ENCODE measurements around the gene DDX49.
"Not testable (repeated sequence)": the region's sequence is repeated elsewhere in the genome, so short reads cannot be mapped to it uniquely, and the experiment has no call there.

DDX49 gene

DNA sequence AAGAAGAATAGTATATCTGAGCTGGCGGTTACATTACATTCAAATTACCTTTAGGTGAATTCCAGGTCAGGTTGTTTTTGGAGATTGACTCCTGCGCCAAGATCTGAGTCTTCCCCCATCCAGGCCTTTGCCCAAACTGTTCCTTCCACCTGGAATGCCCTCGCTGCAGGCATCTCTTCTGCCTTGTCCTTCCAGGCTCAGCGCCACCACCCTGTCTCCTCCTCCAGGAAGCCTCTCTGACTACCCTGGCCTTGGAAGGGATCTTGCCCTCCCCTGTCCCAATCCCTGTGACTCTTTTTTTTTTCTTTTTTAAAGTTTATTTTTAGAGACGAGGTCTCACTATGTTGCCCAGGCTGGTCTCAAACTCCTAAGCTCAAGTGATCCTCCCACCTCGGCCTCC is 23.2 kb downstream of the DDX49 start:
- DNase-seq: no peak

DNA sequence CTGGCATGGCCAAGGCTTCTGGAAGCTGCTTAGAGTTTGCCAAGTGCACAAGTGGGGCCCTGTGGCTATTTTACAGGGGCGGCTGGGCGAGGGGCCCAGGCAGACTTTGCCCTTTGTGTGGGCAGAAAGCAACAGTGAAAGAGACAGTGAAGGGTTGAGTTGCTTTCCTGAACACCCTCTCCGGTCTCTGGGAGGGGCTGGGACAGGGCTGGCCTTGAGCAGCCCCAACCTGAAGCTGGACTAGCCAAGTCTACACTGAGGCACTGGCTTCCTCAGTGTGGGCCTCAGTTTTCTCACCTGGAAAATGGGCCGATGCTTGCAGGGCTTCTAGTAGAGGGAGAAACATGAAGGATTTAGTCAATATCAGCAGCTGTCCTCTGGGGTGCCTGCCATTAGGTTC is 23.9 kb downstream of the DDX49 start:
- DNase-seq: no peak

DNA sequence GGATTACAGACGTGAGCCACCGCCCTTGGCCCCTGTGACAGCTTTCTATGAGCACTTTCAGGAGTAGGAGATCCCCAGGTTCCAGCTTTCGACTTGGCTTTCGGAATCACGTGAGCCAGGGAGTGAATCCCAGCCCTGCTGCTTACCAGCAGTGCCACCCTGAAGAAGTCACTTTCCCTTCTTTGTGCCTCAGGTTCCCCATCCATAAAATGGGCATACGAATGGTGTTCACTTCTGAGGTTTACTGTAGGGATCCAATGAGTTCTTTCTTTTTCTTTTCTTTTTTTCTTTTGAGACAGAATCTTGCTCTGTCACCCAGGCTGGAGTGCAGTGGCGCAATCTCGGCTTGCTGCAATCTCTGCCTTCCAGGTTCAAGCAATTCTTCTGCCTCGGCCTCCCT is 25.8 kb downstream of the DDX49 start:
- no peak for DNase-seq

DNA sequence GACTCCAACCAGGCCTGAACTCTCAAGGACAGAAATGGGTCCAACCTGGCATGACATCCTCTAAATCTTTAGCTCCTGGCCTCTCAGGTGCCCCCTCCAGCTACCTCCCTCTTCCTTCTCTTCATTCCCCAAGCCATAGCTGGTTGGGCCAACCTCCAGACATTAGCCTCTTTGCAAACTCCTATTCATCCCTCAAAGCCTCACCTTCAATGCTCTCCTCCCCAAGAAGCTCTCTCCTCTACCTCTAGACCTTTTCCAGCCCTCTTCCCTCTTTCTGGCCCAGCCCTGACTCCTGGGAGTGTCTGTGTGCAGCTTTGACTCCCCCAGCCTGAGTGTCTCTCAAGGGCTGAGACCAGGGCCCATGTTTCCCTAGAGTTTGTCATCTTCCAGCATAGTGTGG is 26.8 kb downstream of the DDX49 start:
- DNase-seq: no peak

DNA sequence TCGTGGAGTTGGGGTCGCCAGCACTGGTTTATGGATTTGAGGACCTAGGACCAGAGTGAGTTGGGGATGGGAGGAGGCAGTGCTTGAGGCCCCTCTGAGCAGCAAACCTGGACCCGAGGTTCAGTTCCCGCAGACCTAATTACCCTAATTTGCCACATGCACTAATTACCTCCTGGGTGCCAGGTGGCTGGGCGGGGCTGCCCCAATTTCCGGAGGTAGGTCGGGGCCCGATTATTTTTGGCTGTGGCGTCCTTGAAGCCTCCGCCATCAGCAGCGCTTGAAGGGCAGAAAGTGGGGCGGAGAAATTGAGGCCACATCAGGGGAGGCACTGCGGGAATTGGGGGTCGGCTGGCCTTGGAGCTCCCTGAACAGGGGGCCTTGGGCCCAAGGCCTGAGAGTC is 27.4 kb downstream of the DDX49 start:
- no peak for DNase-seq

DNA sequence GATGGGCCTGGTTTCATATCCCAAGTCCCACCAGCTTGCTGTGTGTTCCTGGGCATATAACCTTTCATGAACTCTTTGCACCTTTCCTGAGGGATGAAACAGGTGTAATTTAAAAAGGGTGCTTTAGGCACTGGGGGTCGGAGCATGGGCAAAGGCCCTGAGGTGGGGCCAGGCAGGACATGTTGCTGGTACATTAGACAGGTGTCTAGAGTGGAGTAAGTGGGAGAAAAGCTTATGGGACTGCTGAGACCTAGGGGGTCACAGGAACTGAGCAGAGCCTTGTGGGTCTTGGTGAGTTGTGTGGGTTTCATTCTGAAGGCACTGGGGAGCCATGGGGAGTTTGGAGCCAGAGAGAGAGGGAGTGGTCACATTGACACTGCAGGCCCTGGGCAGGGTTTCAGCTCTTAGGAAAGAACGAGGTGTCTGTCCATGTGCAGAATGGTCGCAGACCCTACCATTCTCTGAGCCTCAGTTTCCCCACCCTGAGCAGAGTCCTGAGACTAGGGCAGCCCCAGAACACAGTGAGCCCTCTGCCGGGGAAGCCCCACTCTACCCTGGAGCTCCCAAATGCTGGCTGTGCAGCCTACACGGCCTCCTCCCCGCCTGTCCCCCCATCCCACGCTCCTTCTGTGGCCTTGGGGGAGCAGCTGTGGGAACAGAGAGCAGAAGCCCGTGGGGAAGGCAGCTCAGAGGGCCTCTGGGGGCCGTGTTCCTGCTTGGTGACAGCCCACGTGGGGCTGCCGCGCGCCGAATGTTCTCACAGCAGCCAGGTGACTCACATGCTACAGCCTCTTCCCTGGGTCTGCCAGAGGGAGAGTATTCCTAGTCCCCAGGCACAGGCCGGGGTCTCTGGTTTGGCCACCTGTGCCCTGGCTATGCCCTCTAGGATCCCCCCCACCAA is 28.8 kb downstream of the DDX49 start:
- DNase-seq: no peak

DNA sequence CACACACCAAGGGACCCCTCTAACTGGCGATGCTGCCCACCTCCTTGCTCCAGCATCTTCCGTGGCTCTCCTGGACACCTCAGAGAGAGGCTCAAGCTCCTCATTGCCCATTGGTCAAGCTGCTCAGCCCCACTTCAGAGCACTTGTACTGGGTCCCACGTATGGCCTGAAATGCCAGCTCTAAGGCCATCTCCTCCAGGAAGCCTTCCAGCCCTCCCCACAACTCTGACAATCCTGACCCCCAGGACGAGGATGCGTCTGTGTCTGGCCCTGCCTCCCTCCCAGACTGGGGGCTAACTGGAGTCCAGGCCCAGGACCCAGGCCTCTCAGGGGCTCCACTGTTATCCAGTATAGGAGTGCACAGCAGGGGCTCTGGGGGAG is 29.5 kb downstream of the DDX49 start:
- no peak for DNase-seq

DNA sequence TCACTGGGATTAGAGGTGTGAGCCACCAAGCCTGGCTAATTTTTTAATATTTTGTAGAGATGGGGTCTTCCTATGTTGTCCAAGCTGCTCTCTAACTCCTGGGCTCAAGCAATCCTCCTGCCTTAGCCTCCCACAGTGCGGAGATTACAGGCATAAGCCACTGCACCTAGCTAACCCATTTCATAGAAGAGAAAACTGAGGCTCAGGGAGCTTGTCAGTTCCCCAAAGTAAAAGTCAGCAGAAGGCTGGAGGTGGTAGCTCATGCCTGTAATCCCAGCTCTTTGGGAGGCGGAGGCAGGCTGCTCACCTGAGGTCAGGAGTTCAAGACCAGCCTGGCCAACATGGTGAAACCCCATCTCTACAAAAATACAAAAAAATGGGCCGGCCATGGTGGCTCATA is 30.3 kb downstream of the DDX49 start:
- no peak for DNase-seq

DNA sequence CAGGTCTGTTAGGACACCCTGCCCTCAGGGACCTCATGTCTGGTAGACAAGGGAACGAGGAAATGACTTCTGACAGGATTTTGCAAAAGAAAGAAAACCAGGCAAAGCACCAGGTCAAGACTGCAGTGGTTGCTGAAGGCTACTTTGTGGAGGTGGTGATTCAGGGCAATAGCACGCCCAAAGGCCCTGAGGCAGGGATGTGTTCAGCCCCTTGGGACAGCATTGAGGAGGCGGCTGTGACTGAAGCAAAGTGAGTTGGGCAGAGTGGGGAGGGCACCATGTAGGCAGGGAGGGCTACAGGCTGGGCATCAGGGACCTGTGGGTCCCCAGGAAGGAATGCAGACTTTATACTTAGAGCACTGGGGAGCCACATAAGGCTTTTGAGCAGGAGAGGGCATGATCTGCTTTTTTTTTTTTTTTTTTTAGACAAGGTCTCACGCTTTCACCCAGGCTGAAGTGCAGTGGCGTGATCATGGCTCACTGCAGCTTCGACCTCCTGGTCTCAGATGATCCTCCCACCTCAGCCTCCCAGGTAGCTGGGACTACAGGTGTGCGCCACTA is 32.3 kb downstream of the DDX49 start:
- no peak for DNase-seq

DNA sequence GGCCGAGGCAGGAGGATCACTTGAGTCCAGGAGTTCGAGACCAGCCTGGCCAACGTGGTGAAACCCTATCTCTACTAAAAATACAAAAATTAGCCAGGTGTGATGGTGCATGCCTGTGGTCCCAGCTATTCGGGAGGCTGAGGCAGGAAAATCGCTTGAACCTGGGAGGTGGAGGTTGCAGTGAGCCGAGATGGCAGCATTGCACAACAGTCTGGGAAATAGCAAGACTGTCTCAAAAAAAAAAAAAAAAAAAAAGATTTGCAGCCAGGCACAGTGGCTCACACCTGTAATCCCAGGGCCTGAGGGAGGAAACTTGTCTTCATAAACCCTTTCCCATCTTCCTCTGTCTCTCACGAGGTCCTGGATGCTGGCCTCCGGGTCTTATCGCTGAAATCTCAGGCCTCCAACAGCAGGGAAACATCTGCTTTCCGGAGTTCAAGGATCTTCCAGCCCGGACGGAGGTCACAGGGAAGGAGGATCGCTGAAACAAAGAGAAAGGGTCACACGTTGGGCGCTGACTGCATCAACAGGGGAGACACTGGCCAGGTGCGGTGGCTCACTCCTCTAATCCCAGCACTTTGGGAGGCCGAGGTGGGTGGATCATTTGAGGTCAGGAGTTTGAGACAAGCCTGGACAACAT is 33.0 kb downstream of the DDX49 start:
- DNase-seq: not testable (repeated sequence)

DNA sequence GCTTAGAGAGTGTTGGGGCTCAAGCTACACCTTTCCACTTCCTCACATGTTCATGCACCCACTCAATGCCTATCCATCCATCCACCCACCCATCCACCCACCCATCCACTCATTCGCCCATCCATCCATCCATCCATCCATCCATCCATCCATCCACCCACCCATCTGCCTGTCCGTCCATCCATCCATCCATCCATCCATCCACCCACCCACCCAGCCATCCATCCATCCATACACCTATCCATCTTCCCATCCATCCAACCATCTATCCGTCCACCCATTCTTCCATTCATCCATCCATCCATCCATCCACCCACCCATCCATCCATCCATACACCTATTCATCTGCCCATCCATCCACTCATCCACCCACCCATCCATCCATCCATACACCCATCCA is 34.6 kb downstream of the DDX49 start:
- no peak for DNase-seq

DNA sequence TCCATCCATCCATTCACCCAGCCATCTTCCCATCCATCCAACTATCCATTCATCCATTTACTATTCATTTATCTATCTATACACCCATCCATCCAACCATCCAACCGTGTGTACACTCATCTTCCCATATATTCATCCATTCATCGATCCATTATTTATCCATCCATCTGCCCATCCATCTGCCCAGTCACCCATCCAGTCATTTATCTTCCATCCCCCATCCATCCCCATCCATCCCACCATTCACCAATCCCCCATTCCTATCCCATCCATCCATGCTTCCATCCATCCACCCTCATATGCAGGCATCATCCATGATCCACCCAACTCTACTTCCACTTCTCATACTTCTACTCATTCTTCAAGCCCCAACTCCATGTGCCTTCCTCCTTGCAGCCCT is 35.5 kb downstream of the DDX49 start:
- no peak for DNase-seq

DNA sequence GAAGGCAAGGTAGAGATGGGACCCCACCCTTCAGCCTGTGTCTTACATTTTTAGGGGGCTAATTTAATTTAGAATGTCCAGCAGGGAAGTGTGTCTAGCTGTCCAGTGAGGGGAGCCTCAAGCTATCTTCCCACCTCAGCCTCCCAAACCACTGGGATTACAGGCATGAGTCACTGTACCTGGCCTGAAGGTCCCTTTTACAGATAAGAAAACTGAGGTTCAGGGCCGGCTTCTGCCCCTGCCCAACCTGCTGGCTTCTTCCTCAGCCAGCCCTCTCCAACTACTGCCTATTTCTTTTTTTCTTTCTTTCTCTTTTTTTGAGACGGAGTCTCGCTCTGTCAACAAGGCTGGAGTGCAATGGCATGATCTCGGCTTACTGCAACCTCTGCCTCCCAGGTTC is 40.9 kb downstream of the DDX49 start:
- DNase-seq: no peak

DNA sequence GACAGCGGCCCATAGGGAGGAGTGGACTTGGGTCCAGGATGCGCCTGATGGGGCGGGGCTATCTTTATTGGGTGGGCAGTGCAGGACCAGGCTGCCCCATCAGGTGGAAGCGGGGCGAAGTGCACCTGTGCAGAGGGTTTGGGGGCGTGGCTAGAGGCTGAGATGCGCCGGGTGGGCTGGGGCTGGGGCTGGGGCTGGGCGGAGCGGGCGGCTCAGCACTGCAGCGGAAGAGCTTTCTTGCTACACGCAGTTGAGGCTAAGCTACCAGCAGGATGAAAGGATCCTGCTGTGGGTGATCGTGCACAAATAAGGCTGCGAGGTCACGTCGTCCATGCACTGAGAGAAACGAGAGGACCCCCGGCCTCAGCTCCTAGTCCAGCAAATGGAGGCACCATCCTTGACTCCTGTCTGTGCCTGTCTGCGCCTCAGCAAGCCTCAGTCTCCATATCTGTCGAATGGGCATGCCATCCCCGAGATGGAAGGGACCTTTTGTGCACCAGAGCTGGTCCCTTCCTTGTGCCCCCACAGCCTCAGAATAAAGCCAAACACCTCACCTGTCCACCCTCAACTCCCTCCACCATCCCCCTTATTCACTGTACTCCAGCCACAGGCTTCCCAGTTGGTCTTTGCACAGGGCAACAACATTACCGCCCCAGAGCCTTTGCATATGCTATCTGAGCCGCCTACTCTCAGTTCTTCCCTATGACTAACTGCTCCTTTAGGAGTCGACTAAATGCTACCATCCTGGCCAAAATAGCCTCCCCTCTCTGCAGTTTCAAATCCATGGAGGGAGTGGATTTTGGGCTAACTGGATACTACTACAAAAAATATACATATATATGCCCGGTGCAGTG is 42.5 kb downstream of the DDX49 start:
- DNase-seq: no peak

DNA sequence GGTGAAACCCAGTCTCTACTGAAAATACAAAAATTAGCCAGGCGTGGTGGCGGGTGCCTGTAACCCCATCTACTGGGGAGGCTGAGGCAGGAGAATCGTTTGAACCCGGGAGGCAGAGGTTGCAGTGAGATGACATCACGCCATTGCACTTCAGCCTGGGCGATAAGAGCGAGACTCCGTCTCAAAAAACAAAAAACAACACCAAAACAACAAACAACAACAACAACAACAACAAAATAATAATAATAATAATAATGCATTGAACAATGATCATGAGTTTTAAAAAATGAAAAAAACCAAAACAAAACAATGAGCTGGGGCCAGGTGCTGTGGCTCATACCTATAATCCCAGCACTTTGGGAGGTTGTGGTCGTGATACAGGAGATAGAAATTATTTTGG is 44.6 kb downstream of the DDX49 start:
- no peak for DNase-seq

DNA sequence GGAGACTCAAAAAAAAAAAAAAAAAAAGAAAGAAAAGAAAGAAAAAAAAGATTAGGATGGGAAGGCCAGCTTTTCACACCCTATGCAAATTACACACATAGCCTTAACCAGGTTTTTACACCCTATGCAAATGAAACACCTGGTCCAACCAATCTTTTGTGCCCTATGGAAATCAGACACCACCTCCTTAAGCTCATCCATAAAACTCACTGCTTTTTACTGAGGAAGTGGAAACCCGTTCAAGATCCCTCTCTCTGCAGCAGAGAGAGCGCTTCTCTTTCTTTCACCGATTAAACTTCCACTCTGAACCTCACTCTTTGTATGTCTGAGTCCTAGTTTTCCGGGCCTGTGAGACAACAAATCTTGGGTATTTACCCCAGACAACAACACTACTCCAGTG is 46.8 kb downstream of the DDX49 start:
- no peak for DNase-seq

DNA sequence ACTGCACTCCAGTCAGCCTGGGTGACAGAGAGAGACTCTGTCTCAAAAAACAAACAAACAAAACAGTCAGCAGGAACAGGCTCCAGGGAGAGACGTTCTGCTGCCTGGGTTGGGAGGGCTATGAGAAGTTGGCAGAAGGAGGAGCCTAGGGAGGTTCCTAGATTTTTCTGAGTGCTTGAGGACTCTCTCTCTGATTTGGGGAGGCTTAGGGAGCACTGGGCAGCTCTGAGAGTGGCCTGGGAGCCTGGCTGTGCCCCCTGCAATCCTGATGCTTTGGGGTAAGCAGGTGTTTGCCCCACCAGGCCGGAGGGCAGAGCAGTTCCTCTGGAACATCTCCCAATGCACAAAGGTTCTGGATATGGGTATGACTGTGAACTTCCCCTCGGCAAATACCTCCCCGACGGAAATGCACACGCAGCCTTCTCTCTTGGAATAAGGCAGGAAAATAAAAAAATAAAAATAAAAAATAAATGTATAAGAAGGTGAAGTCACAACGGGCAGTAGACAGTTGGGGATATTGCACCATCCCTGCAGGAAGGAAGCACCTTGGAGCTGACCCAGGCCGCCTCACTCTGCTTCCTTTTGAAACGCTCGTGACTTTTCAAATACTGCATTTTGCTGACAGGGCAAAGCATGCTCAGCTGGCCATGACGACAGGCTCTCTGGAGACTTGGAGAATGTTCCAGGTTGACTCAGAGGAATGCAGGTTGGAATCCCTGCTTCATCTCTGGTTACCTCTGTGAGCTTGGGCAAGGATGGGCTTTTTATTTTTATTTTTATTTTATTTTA is 48.0 kb downstream of the DDX49 start:
- no peak for DNase-seq

DNA sequence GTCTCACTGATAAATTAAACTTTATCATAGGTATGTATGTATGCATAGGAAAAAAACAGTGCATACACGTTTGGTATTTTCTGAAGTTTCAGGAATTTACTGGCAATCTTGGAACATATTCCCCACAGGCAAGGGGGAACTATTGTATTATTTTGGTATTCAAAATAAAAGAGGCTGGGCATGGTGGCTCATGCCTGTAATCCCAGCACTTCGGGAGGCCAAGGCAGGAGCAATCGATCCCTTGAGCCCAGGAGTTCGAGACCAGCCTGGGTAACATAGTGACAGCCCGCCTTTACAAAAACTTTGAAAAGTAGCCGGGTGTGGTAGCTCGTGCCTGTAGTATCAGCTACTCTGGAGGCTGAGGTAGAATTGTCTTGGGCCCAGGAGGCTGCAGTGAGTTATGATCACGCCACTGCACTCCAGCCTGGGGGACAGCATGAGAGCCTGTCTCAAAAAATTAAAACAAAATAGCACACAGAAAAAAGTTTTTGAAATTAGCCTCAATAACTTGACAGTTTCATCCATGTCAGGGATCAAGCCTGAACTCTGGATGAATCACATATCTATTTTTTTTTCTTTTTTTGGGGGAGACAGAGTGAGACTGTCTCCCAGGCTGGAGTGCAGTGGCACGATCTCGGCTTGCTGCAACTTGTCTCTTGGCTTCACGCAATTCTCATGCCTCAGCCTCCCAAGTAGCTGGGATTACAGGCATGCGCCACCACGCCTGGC is 50.6 kb downstream of the DDX49 start:
- no peak for DNase-seq

DNA sequence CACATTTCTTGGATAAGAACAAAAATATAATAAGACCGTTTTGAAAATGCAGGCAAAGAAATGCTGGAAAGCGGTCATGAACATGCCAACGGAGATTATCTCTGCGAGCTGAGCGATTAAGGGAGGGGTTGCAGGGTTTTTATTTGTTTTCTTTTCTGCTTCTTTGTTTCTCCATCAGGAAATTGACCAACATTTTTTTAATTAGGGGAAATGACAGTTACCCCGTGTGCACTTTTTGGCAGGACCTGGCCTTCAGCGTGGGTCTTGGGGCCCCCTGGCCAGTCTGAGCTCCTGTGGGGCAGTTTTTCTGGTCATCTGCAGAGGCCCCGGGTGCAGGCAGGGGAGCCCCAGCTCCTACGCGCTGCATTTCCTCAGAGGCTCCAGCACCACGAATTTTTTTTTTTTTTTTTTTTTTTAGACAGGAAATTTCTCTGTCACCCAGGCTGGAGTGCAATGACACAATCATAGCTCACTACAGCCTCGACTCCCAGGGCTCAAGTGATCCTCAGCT is 52.8 kb downstream of the DDX49 start:
- DNase-seq: no peak

DNA sequence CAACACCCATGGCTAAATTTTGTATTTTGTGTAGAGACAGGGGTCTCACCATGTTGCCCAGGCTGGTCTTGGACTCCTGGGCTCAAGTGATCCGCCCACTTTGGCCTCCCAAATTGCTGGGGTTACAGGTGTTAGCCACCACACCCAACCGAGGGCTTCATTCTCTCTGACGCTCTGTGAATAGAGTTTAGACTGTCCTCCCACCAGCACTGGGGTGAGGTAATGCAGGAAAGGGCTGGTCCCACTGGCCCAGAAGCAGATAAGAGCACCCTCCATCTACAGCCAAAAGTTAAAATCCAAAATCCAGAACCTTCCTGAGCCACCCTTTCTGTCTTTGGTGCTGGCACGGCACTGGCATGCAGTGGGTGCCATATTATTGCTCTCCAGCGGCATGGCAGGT is 53.3 kb downstream of the DDX49 start:
- no peak for DNase-seq

DNA sequence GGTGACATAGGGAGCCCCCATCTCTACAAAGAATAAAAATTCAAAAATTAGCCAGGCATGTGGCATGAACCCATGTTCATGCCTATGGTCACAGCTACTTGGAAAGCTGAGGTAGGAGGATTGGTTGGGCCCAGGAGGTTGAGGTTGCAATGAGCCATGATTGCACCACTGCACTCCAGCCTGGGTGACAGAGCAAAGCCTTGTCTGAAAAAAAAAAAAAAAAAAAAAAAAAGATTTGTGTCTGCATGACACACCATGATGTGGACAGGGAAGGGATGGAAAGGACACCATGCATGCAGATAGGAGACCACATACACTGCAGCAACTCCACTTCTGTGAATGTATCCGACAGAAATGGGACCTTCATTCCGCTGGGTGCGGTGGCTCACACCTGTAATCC is 55.5 kb downstream of the DDX49 start:
- no peak for DNase-seq

DNA sequence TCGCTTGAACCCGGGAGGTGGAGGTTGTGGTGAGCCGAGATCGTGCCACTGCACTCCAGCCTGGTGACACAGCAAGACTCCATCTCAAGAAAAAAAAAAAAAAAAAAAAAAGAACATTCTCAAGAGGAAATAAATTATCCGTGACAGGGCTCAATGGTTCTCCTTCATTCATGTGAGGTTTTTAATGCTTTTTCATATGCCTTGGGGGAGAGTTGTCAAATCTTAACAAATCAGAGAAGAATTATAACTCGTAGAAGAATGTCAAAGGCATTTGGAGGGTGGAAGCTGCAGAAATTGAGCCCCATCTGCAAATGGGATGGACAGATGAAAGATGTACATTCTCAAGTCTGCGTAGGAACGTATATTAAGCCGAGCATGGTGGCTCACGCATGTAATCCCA is 56.4 kb downstream of the DDX49 start:
- DNase-seq: no peak
